WERI-Rb-1 (cell line): ENCODE results near the gene AKT2.

Experiments used
- DNase-seq: peaks from one replicate; pipeline ENCODE4 v3.0.0-alpha.2; 2020
- H3K27ac ChIP-seq: fragments of 250-450 bp; sonication (Bioruptor Pico); 2 replicates; pipeline ENCODE4 v1.5.1; 2020; ENCODE audit warnings: mild to moderate bottlenecking, moderate library complexity
- H3K27me3 ChIP-seq: fragments of 250-450 bp; sonication (Bioruptor Pico); 2 replicates; pipeline ENCODE4 v1.5.1; 2021; ENCODE audit warnings: mild to moderate bottlenecking, low read depth, moderate library complexity; ENCODE audit not compliant: insufficient read depth, severe bottlenecking
- H3K36me3 ChIP-seq: fragments of 250-450 bp; sonication (Bioruptor Pico); 2 replicates; pipeline ENCODE4 v1.5.1; 2020; ENCODE audit warnings: mild to moderate bottlenecking, moderate library complexity
- H3K4me3 ChIP-seq: 2 replicates; pipeline ENCODE4 v1.5.1; 2011; ENCODE audit warnings: low read depth, mild to moderate bottlenecking, control low read depth, low read length
- H3K9me3 ChIP-seq: fragments of 250-450 bp; sonication (Bioruptor Pico); 2 replicates; pipeline ENCODE4 v1.5.1; 2021; ENCODE audit warnings: mild to moderate bottlenecking, moderate library complexity; ENCODE audit not compliant: severe bottlenecking
- TF ChIP-seq, protein P1 (sequence below): IDR thresholded peaks from 2 replicates; pipeline ENCODE4 v1.5.1; 2011; ENCODE audit warnings: low read depth, mild to moderate bottlenecking, control low read depth, inconsistent platforms, low read length

Gene AKT2

DNA sequence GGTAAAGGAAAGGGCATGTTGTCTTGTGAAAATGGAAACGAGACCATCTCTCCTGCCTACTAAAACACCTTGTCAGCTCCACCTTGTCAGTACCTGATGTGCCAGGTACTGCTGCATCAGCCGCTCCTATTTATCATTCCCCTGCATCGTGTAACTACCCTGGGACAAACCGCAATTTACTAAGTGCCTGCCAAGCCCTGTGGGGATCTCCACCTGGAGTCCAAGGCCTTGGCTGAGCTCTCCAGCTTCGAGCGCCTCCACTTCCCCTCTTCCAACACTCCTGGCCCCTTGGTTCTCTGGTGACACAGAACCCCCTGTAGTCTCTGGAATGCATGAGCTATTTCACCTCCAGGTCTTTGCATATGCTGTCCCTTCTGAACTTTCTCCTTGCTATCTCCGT is 32.8 kb downstream of the AKT2 start:
- no peak overlapping the region for H3K27ac ChIP-seq
- TF ChIP-seq, protein P1, sequence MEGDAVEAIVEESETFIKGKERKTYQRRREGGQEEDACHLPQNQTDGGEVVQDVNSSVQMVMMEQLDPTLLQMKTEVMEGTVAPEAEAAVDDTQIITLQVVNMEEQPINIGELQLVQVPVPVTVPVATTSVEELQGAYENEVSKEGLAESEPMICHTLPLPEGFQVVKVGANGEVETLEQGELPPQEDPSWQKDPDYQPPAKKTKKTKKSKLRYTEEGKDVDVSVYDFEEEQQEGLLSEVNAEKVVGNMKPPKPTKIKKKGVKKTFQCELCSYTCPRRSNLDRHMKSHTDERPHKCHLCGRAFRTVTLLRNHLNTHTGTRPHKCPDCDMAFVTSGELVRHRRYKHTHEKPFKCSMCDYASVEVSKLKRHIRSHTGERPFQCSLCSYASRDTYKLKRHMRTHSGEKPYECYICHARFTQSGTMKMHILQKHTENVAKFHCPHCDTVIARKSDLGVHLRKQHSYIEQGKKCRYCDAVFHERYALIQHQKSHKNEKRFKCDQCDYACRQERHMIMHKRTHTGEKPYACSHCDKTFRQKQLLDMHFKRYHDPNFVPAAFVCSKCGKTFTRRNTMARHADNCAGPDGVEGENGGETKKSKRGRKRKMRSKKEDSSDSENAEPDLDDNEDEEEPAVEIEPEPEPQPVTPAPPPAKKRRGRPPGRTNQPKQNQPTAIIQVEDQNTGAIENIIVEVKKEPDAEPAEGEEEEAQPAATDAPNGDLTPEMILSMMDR: no peak
- no peaks in the 10 kb centered on the region for H3K27me3 ChIP-seq
- no peak overlapping the region for H3K4me3 ChIP-seq
- no peaks in the 10 kb centered on the region for H3K9me3 ChIP-seq
- peaks cover 59% of the 10 kb centered on the region for H3K36me3 ChIP-seq
- no peak for DNase-seq

DNA sequence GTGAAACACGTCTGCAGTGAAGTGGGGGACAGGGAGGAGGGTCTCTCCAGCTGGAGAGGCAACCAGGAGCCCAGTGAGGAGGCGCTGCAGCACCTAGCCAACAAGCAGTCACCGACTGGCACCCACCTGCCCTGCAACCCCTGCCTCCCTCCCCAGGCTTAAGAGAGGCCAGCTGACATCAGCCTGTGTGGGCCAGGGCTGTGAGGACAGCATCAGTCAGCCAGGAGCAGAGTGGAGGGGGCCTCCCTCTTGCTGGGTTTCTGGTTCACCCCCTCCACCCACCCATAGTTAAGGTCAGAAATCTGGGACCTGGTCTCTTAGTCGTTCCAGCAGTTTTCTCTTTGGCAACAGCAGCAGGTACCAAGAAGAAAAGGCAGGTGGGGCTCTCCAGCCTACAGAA is 33.2 kb downstream of the AKT2 start:
- Histone ChIP-seq H3K9me3 (no peaks in the 10 kb centered on the region), H3K36me3 (peaks cover 58% of the 10 kb centered on the region), H3K27me3 (no peaks in the 10 kb centered on the region), H3K27ac (no peak overlapping the region), H3K4me3 (no peak overlapping the region)
- DNase-seq: no peak
- TF ChIP-seq, protein P1: no peak

DNA sequence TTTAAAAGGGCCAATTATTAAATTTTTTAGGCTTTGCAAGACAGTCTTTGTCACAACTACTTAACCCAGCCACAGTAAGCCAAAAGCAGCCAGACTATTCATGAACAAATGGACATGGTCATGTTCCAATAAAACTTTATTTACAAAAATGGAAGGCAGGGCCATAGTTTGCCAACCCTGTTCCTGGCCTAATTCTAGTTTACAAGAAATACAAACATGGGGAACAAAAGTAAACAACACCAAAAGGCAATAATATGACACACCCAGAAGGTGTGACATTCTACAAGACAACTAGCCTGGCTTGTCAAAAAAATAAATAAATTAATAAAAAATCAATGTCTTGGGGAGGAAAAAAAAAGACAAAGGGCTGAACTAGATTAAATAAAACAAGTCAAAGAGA is 33.9 kb downstream of the AKT2 start:
- Histone ChIP-seq H3K27ac (no peak overlapping the region), H3K9me3 (no peaks in the 10 kb centered on the region), H3K27me3 (no peaks in the 10 kb centered on the region), H3K36me3 (peaks cover 50% of the 10 kb centered on the region), H3K4me3 (no peak overlapping the region)
- DNase-seq: no peak
- TF ChIP-seq, protein P1: no peak

DNA sequence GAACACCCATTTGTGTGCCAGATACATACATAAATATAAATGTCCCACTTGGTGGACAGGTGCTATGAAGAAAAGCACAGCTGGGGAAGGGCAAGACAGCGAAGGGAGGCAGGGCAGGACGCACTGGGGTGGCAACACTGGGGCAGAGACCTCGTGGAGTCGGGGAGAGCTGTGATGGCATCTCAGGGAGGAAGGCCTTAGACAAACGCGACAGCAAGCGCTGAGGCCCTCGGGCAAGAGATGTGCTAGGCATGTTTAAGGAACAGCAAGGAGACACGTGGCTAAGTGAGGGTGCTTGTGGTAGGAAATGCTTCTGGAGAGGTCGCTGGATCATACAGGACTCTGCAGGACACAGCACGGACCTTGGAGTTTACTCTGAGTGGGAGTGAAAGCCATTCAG is 35.4 kb downstream of the AKT2 start:
- Histone ChIP-seq H3K27me3 (no peaks in the 10 kb centered on the region), H3K4me3 (no peak overlapping the region), H3K36me3 (peaks cover 36% of the 10 kb centered on the region), H3K9me3 (no peaks in the 10 kb centered on the region), H3K27ac (no peak overlapping the region)
- DNase-seq: no peak
- TF ChIP-seq, protein P1: no peak

DNA sequence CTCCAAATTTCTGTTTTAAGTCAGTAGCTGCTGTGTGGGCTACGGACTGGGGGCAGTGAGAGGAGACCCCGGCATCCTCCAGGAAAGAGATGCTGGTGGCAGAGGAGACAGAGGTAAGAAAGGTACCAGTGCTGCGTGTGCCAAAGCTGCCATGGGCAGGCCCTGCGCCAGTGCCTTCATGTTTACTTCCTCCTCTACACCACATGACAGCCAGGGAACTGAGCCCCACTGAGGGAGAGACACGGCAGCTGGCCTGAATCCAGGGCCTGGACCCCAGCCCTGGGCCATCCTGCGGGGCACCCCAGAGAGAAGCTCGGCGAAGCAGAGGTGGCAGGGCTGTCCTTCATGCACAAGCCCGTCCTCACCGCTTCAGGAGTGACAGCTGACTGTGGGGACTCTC is 35.9 kb downstream of the AKT2 start:
- no peak overlapping the region for H3K4me3 ChIP-seq
- DNase-seq: no peak
- no peak overlapping the region for H3K27ac ChIP-seq
- no peaks in the 10 kb centered on the region for H3K9me3 ChIP-seq
- H3K36me3 ChIP-seq: peaks cover 33% of the 10 kb centered on the region
- no peaks in the 10 kb centered on the region for H3K27me3 ChIP-seq
- TF ChIP-seq, protein P1: no peak

DNA sequence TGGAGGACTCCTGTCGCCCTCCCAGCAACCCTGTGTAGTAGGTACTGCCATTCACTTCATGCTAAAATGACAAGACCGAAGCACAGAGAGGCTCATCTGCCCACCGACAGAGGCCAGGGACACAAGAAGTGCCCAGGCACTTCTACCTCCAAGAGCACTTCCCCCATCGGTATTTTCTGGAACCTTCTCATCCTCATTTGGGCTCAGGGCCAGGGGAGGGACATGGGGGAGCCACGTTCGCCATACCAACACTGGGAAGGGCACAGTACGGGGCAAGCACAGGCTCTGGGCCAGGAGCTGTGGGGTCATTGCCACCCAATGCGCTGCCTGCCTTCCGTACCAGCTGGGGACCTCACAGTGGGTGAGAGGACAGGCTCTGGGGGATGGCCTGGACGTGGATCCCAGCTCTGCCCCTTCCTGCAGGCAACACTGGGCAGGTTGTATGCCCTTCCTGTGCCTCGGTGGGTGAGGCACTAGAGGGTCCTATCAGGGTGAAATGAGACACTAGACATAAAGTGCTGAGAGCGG is 37.3 kb downstream of the AKT2 start:
- Histone ChIP-seq H3K36me3 (peaks cover 27% of the 10 kb centered on the region), H3K4me3 (no peak overlapping the region), H3K27ac (no peak overlapping the region), H3K27me3 (no peaks in the 10 kb centered on the region), H3K9me3 (no peaks in the 10 kb centered on the region)
- no peak for DNase-seq
- TF ChIP-seq, protein P1: no peak
